ENCODE measurements around the gene PCSK4.
A peak's percentile ranks its signal among the peaks of the same experiment; 100 is the strongest.

PCSK4 gene

DNA sequence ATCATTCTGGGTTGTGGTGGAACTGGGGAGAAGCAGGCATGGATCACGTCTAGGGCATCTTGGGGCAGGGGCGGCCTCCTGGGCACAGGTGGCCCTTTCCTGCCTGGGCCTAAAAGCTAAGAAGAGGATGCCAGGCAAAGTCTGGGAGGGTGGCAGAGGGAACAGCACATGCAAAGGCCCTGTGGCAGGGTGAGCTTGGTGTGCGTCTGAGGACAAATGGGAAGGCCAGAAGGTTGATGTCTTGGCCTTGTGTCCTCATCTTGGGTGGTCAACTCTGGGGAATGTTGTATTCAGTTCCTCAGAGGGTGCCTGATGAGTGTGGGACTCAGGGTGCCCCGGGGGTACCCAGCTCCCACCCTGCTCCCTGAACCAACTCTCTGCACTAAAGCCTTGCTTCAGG lies 28.3 kb upstream of the PCSK4 start:
- no peak overlapping the region for H3K4me3 ChIP-seq (ENCODE audit: low read depth, low read length)
- TF ChIP-seq, protein P1, sequence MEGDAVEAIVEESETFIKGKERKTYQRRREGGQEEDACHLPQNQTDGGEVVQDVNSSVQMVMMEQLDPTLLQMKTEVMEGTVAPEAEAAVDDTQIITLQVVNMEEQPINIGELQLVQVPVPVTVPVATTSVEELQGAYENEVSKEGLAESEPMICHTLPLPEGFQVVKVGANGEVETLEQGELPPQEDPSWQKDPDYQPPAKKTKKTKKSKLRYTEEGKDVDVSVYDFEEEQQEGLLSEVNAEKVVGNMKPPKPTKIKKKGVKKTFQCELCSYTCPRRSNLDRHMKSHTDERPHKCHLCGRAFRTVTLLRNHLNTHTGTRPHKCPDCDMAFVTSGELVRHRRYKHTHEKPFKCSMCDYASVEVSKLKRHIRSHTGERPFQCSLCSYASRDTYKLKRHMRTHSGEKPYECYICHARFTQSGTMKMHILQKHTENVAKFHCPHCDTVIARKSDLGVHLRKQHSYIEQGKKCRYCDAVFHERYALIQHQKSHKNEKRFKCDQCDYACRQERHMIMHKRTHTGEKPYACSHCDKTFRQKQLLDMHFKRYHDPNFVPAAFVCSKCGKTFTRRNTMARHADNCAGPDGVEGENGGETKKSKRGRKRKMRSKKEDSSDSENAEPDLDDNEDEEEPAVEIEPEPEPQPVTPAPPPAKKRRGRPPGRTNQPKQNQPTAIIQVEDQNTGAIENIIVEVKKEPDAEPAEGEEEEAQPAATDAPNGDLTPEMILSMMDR (IDR thresholded peaks at IDR 0.05; ENCODE audit: low read depth, low read length) = no peak

DNA sequence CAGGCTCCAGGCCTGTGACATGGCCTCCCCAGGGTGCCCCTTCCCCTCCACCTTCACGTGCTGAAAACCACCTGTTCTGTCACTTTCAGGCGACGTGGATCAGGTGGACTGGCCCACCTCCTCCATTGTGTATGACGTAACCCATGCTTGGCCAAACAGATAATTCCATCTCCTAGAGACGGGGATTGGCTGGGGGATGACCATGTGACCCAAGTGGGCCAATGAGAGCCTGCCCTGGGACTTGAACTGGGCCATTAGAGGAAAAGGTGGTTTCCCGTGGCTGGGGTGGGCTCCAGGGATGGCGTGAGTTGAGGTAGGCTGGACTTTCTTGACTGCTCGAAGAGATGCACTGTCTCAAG lies 26.2 kb upstream of the PCSK4 start:
- no peak overlapping the region for H3K4me3 ChIP-seq (ENCODE audit: low read depth, low read length)
- TF ChIP-seq, protein P1 (IDR thresholded peaks at IDR 0.05; ENCODE audit: low read depth, low read length) = no peak

DNA sequence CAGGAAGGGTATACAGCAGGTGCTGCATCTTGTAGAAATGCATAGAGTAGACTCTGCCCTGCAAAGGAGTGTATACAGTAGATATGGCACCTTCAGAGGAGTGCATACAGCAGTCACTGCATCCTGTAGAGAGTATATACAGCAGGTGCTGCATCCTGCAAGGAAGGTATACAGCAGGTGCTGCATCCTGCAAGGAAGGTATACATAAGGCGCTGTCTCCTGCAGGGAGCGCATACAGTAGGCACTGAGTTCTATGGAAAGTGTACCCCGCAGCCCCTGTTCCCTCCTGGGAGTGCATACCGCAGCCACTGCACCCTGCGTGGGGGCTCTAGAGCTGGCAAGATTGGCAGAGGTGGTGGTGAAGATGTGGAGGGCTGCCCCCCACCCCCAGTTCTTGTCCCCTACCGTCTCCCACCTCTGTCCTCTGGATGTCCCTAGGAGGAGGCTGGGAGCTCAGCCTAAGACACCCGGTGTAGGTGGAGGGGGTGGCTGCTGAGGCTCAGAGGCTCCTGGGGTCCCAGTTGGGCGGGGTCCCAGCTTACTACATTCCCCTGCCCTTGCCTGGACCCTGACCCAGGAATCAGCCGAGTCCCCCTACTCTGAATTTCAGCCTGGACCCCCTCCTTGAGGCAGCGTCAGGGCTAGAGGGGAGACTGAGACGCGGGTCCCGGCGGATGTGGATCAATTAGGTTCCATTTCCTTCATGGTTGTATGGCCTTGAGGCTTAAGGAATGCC lies 25.0 kb upstream of the PCSK4 start:
- TF ChIP-seq, protein P1 (IDR thresholded peaks at IDR 0.05; ENCODE audit: low read depth, low read length) = no peak
- no peak overlapping the region for H3K4me3 ChIP-seq (ENCODE audit: low read depth, low read length)

DNA sequence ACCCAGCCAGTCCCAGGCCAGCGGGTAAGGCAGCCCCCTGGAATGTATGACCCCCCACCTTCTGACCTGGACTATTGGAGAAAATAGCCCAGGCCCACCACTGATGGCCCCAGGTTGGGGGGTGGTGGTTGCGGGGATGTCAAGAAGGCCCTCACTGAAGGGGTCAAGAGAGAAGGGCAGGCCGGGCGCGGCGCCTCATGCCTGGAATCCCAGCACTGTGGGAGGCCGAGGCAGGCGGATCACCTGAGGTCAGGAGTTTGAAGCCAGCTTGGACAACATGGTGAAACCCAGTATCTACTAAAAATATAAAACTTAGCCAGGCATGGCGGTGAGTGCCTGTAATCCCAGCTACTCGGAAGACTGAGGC lies 24.1 kb upstream of the PCSK4 start:
- H3K4me3 ChIP-seq (ENCODE audit: low read depth, low read length) = no peak overlapping the region
- TF ChIP-seq, protein P1 (IDR thresholded peaks at IDR 0.05; ENCODE audit: low read depth, low read length) = no peak

DNA sequence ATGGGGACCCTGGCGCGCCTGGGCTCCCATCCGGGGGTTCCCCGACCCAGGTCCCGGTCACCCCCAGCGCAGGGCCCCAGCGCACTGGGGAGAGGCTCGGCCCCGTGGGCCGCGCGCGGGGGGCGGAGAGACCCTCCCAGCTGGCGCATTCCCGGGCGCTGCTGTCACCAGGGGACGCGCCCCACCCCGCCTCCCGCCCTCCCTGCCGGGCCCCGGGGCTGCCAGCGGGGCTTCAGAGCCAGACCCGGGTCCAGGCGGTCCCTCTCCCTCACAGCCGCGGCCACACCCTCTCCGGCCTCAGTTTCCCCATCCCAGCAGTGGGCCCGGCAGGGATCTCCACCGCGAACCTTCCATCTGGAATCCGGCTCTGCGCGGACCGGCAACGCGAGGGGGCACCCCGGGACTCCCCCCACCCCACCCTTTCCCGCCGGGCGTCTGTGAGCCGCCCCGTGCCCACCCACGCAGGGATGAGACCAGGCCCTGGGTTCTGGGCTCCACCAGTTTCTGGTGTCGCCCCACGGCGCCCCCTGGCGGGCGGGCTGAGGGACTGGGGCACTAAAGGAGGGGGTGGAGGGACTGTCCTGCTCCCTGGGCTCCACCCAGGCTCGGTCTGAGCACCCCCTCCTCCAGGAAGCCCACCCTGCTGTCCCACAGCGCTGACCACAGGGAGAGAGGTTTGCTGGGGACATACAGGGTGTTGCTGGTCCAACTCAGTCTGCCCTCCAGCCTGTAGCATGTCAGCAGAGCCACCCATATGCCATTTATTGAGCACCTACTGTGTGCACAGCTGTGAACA lies 23.5 kb upstream of the PCSK4 start:
- TF ChIP-seq, protein P1 (IDR thresholded peaks at IDR 0.05; ENCODE audit: low read depth, low read length) = peak; percentile 72
- peak overlapping the region; percentile 81 for H3K4me3 ChIP-seq (ENCODE audit: low read depth, low read length)

DNA sequence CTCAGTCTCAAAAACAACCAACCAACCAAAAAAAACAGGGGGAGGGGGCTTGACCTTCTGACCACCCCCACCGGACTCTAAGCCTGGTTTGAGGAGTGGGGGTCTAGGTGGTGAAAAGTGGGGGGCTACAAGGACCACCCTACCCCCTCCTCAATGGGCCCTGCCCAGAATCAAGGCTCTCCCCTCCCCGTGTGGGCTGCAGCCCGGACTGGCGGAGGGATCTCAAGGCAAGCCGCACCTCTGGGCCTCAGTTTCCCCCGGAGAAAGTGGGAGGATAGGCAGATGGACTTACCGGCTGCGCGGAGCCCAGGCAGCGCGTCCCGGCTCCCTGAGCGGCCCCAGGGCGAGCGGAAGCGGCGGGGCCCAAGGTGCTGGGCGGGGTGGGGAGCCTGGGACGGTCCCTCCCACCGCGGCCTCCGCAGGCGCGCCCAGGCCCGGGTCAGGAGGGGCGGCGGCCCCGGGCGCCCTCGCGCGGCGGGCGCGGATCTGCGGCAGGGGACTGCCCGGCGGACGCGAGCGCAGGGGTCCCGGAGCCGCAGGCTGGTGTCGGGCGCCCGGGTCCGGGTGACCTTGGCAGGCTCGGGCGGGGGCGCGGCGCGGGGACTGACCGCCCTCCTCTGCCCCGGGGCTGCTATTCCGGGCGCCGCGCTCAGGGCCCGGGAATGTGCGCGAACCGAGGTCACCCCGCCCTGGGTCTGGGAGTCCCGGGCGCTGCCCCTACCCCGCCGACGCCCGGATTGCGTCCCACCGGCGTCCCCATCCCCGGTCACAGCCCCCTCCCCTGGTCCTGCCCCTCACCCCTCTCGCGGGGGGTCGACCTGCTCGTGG lies 22.7 kb upstream of the PCSK4 start, which contains the start of gene ADAMTSL5:
ADAMTSL5 (minus strand) TSS at position 349 of the 828 bp plus-strand sequence. CDS start 2,076 bp downstream, outside the sequence.
- peak within 1 kb of the TSS; percentile 81 for H3K4me3 ChIP-seq (ENCODE audit: low read depth, low read length)
- TF ChIP-seq, protein P1 (IDR thresholded peaks at IDR 0.05; ENCODE audit: low read depth, low read length) = no peak

All from WI38 (cell line).